Liver (tissue), 9 donors: ENCODE data around the gene NSD1. TPM values are rescaled to one million over a fixed set of nuclear protein-coding genes. Genes with fewer than 3 reads are reported as not detected.

Source experiments
- DNase-seq: peaks from one replicate; pipeline ENCODE4 v3.0.0-alpha.2; 2017; ENCODE audit warnings: low spot score
- H3K27ac ChIP-seq, 2 donors: one replicate each; pipeline ENCODE4 v1.7.0; 2013; ENCODE audit warnings: inconsistent platforms in 2 of 2, low read length in 2 of 2, control low read depth in 1 of 2, low read depth in 1 of 2, mild to moderate bottlenecking in 1 of 2
- H3K27me3 ChIP-seq, 4 donors: one replicate each; pipeline versions ENCODE4 v1.6.1 to v1.7.0; 2013; ENCODE audit warnings: low read length in 3 of 4, inconsistent platforms in 1 of 4, mild to moderate bottlenecking in 1 of 4, moderate library complexity in 1 of 4; ENCODE audit not compliant: control insufficient read depth in 4 of 4, insufficient read depth in 4 of 4
- H3K36me3 ChIP-seq, 4 donors: one replicate each; pipeline versions ENCODE4 v1.6.1 to v1.7.0; 2013; ENCODE audit warnings: low read length in 3 of 4, mild to moderate bottlenecking in 3 of 4, low read depth in 1 of 4, moderate library complexity in 1 of 4; ENCODE audit not compliant: control insufficient read depth in 4 of 4, insufficient read depth in 3 of 4
- H3K4me1 ChIP-seq, 4 donors: one replicate each; pipeline versions ENCODE4 v1.6.1 to v1.7.0; 2013; ENCODE audit warnings: low read length in 3 of 4, mild to moderate bottlenecking in 3 of 4, moderate library complexity in 1 of 4; ENCODE audit not compliant: control insufficient read depth in 4 of 4, insufficient read depth in 4 of 4
- H3K4me3 ChIP-seq, 3 donors: one replicate each; pipeline versions ENCODE4 v1.6.1 to v1.7.0; 2013; ENCODE audit warnings: low read length in 3 of 3, control low read depth in 1 of 3, low read depth in 1 of 3, mild to moderate bottlenecking in 1 of 3
- H3K9ac ChIP-seq, 2 donors: one replicate each; pipeline ENCODE4 v1.7.0; 2013; ENCODE audit warnings: low read length in 2 of 2, mild to moderate bottlenecking in 2 of 2, moderate library complexity in 2 of 2, control low read depth in 1 of 2, low read depth in 1 of 2
- H3K9me3 ChIP-seq, 4 donors: one replicate each; pipeline versions ENCODE4 v1.6.1 to v1.7.0; 2013; ENCODE audit warnings: low read length in 3 of 4; ENCODE audit not compliant: control insufficient read depth in 4 of 4
- EGR1 ChIP-seq, 2 donors: IDR thresholded peaks; 2 replicates each; pipeline ENCODE4 v1.6.1; 2016 to 2018; ENCODE audit warnings: antibody characterized with exemption in 2 of 2, low read depth in 2 of 2
- FOXA1 ChIP-seq: IDR thresholded peaks from 2 replicates; pipeline ENCODE4 v1.6.1; 2016; ENCODE audit warnings: antibody characterized with exemption
- FOXA2 ChIP-seq: IDR thresholded peaks from 2 replicates; pipeline ENCODE4 v1.6.1; 2016; ENCODE audit warnings: antibody characterized with exemption
- GABPA ChIP-seq, 2 donors: IDR thresholded peaks in 1 of 2; conservative IDR thresholded peaks in 1 of 2; 2 replicates each; pipeline ENCODE4 v1.6.1; 2016; ENCODE audit warnings: antibody characterized with exemption in 2 of 2, mild to moderate bottlenecking in 1 of 2, moderate library complexity in 1 of 2
- HNF4A ChIP-seq, 2 donors: conservative IDR thresholded peaks; 2 replicates each; pipeline ENCODE4 v1.6.1; 2016; ENCODE audit warnings: antibody characterized with exemption in 2 of 2, mild to moderate bottlenecking in 2 of 2
- HNF4G ChIP-seq: IDR thresholded peaks from 2 replicates; pipeline ENCODE4 v1.6.1; 2016; ENCODE audit warnings: antibody characterized with exemption
- JUND ChIP-seq, 2 donors: IDR thresholded peaks; 2 replicates each; pipeline ENCODE4 v1.6.1; 2016; ENCODE audit warnings: antibody characterized with exemption in 2 of 2
- NR2F2 ChIP-seq: IDR thresholded peaks from 2 replicates; pipeline ENCODE4 v1.6.1; 2016; ENCODE audit warnings: antibody characterized with exemption
- RAD21 ChIP-seq, 2 donors: IDR thresholded peaks; 2 replicates each; pipeline ENCODE4 v1.6.1; 2016; ENCODE audit warnings: antibody characterized with exemption in 2 of 2, mild to moderate bottlenecking in 2 of 2
- RXRA ChIP-seq, 2 donors: IDR thresholded peaks; 2 replicates each; pipeline ENCODE4 v1.6.1; 2017 to 2018; ENCODE audit warnings: antibody characterized with exemption in 2 of 2, mild to moderate bottlenecking in 1 of 2
- SP1 ChIP-seq: IDR thresholded peaks from 2 replicates; pipeline ENCODE4 v1.6.1; 2018; ENCODE audit warnings: antibody characterized with exemption, mild to moderate bottlenecking
- TAF1 ChIP-seq: conservative IDR thresholded peaks from 2 replicates; pipeline ENCODE4 v1.6.1; 2016; ENCODE audit warnings: antibody characterized with exemption, mild to moderate bottlenecking
- WGBS: extraction: QIAGEN DNeasy Blood & Tissue Kit; methylation state at CpG from one replicate; pipeline ENCODE4 v1.1.7; 2013; 5-methylcytosine and 5-hydroxymethylcytosine counted together
- polyA plus RNA-seq, 2 donors: library from polyadenylated mRNA; stranded (reverse) in 1 of 2; unstranded in 1 of 2; fragments of 200-250 nt in 1 of 2; fragments of >200 nt in 1 of 2; fragmentation: Nextera tagmentation in 1 of 2; extraction: Ambion mirVana in 1 of 2; gene quantifications; one replicate each; pipeline versions ENCODE4 v1.2.1 to v1.2.3, GENCODE V29; 2013 to 2015
- total RNA-seq, 2 donors: library from RNA; depleted of rRNA; stranded (reverse); fragments of >200 nt; gene quantifications; one replicate each; pipeline ENCODE4 v1.2.3, GENCODE V29; 2014
- TF ChIP-seq, protein P1 (sequence below): IDR thresholded peaks from 2 replicates; pipeline ENCODE4 v1.6.1; 2016; ENCODE audit warnings: antibody characterized with exemption, mild to moderate bottlenecking
- TF ChIP-seq, protein P2 (sequence below): IDR thresholded peaks from 2 replicates; pipeline ENCODE4 v1.6.1; 2016; ENCODE audit warnings: antibody characterized with exemption
- TF ChIP-seq, protein P3 (sequence below): IDR thresholded peaks from 2 replicates; pipeline ENCODE4 v1.6.1; 2016; ENCODE audit warnings: antibody characterized with exemption
- TF ChIP-seq, protein P4 (sequence below): IDR thresholded peaks from 2 replicates; pipeline ENCODE4 v1.6.1; 2016; ENCODE audit warnings: antibody characterized with exemption
- donor health status: healthy.
- donor health status: healthy.
- donor health status: healthy.
- donor health status: healthy.
- donor health status: healthy.

The NSD1 gene
- total and polyA plus RNA-seq, 4 donors = 5.3 to 34.1 (median 19.3) TPM

DNA sequence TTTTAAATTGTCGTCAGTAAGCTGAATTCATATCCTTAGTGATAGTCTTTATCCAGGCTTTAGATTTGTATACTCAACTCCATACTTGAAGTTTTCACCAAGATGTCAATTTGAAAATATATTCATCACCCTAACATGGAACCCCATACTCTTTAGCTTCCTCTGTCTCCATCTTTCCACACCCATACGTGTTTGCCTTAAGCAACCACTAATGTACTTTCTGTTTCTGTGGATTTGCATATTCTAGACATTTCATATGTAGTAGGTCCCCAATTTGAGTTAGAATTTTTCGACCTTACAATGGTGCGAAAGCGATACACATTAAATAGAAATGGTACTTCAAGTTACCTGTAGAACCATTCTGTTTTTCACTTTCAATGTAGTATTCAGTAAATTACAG lies 65.2 kb downstream of the NSD1 start:
- H3K9ac ChIP-seq = no peak overlapping the region
- H3K36me3 ChIP-seq = peaks cover 2 to 33% (median 25%) of the 10 kb centered on the region in 4 donors
- H3K27ac ChIP-seq = no peak overlapping the region
- H3K27me3 ChIP-seq = no peaks in the 10 kb centered on the region
- WGBS = 96% methylated on average over 5 of the region's 5 CpGs
- no peaks in the 10 kb centered on the region for H3K4me1 ChIP-seq
- H3K9me3 ChIP-seq = no peaks in the 10 kb centered on the region
- TF ChIP-seq RAD21 (IDR thresholded peaks at IDR 0.05) (no peak), SP1 (no peak), RXRA (IDR thresholded peaks at IDR 0.05) (no peak), TAF1 (no peak), HNF4A (conservative IDR thresholded peaks at IDR 0.05) (no peak), FOXA2 (no peak), JUND (IDR thresholded peaks at IDR 0.05) (no peak), EGR1 (IDR thresholded peaks at IDR 0.05; ENCODE audit: low read depth in 2 of 2) (no peak), NR2F2 (no peak), HNF4G (no peak)
- TF ChIP-seq, protein P1, sequence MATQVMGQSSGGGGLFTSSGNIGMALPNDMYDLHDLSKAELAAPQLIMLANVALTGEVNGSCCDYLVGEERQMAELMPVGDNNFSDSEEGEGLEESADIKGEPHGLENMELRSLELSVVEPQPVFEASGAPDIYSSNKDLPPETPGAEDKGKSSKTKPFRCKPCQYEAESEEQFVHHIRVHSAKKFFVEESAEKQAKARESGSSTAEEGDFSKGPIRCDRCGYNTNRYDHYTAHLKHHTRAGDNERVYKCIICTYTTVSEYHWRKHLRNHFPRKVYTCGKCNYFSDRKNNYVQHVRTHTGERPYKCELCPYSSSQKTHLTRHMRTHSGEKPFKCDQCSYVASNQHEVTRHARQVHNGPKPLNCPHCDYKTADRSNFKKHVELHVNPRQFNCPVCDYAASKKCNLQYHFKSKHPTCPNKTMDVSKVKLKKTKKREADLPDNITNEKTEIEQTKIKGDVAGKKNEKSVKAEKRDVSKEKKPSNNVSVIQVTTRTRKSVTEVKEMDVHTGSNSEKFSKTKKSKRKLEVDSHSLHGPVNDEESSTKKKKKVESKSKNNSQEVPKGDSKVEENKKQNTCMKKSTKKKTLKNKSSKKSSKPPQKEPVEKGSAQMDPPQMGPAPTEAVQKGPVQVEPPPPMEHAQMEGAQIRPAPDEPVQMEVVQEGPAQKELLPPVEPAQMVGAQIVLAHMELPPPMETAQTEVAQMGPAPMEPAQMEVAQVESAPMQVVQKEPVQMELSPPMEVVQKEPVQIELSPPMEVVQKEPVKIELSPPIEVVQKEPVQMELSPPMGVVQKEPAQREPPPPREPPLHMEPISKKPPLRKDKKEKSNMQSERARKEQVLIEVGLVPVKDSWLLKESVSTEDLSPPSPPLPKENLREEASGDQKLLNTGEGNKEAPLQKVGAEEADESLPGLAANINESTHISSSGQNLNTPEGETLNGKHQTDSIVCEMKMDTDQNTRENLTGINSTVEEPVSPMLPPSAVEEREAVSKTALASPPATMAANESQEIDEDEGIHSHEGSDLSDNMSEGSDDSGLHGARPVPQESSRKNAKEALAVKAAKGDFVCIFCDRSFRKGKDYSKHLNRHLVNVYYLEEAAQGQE = no peak
- TF ChIP-seq, protein P2, sequence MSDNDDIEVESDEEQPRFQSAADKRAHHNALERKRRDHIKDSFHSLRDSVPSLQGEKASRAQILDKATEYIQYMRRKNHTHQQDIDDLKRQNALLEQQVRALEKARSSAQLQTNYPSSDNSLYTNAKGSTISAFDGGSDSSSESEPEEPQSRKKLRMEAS = no peak
- TF ChIP-seq, protein P3, sequence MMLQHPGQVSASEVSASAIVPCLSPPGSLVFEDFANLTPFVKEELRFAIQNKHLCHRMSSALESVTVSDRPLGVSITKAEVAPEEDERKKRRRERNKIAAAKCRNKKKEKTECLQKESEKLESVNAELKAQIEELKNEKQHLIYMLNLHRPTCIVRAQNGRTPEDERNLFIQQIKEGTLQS = no peak
- TF ChIP-seq, protein P4, sequence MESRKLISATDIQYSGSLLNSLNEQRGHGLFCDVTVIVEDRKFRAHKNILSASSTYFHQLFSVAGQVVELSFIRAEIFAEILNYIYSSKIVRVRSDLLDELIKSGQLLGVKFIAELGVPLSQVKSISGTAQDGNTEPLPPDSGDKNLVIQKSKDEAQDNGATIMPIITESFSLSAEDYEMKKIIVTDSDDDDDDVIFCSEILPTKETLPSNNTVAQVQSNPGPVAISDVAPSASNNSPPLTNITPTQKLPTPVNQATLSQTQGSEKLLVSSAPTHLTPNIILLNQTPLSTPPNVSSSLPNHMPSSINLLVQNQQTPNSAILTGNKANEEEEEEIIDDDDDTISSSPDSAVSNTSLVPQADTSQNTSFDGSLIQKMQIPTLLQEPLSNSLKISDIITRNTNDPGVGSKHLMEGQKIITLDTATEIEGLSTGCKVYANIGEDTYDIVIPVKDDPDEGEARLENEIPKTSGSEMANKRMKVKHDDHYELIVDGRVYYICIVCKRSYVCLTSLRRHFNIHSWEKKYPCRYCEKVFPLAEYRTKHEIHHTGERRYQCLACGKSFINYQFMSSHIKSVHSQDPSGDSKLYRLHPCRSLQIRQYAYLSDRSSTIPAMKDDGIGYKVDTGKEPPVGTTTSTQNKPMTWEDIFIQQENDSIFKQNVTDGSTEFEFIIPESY = no peak
- no peak for DNase-seq
- H3K4me3 ChIP-seq = no peak overlapping the region

DNA sequence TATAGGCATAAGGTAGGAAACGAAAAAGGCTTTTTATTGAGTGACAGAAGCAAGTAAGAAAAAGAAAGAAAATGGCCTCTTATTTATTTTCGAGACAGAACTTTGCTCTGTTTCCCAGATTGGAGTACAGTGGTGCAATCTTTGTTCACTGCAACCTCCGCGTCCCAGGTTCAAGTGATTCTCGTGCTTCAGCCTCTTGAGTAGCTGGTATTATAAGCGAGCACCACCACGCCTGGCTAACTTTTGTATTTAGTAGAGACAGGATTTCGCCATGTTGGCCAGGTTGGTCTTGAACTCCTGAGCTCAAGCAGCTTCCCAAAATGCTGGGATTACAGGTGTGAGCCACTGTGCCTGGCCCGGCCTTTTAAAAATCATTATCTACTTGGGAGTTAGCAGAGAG lies 70.7 kb downstream of the NSD1 start:
- no peak overlapping the region for H3K9ac ChIP-seq
- no peaks in the 10 kb centered on the region for H3K27me3 ChIP-seq
- H3K4me1 ChIP-seq = no peaks in the 10 kb centered on the region
- 96% methylated on average over 9 of the region's 9 CpGs for WGBS
- H3K4me3 ChIP-seq = no peak overlapping the region
- TF ChIP-seq GABPA (IDR thresholded peaks at IDR 0.05 in 1 of 2, conservative IDR thresholded peaks at IDR 0.05 in 1 of 2) (no peak), NR2F2 (no peak), JUND (IDR thresholded peaks at IDR 0.05) (no peak), FOXA1 (no peak), FOXA2 (no peak), SP1 (no peak)
- TF ChIP-seq, protein P2 = no peak
- H3K9me3 ChIP-seq = no peaks in the 10 kb centered on the region
- no peak for DNase-seq
- H3K36me3 ChIP-seq = peaks cover 14 to 40% (median 26%) of the 10 kb centered on the region in 4 donors
- no peak overlapping the region for H3K27ac ChIP-seq
